Activated CD8-positive, alpha-beta T cell treated with anti-CD3 and anti-CD28 coated beads for 36 hours (primary cell): ENCODE data around the gene IL17C. TPM values are rescaled to one million over a fixed set of nuclear protein-coding genes. Genes with fewer than 3 reads are reported as not detected.
"Not testable (repeated sequence)": the region's sequence is repeated elsewhere in the genome, so short reads cannot be mapped to it uniquely, and the experiment has no call there.

Source experiments
- ATAC-seq: fragments of 200-7000 bp; cut with Tn5 transposase; one replicate; pipeline ENCODE4 v1.10.0; 2021; ENCODE audit warnings: mild to moderate bottlenecking, moderate library complexity
- CTCF ChIA-PET: fragments of 350-600 bp; sonication (Branson Sonifier 250); formaldehyde crosslinking; loops from one replicate; lab custom pipeline; 2021; ENCODE audit warnings: antibody characterized with exemption; lab: Charles Lee
- POLR2A ChIA-PET: fragments of 350-600 bp; sonication (Branson Sonifier 250); formaldehyde crosslinking; loops from one replicate; lab custom pipeline; 2021; ENCODE audit warnings: antibody characterized with exemption; lab: Charles Lee
- DNase-seq: peaks from one replicate; pipeline ENCODE4 v3.0.0-alpha.2; 2020
- H3K27ac Mint-ChIP-seq: one replicate; pipeline ENCODE4 v1.8.0; 2021; ENCODE audit warnings: mild to moderate bottlenecking, mixed read lengths
- H3K27me3 Mint-ChIP-seq: one replicate; pipeline ENCODE4 v1.8.0; 2021; ENCODE audit warnings: mixed read lengths
- H3K36me3 Mint-ChIP-seq: one replicate; pipeline ENCODE4 v1.8.0; 2021; ENCODE audit warnings: low read depth, mixed read lengths
- H3K4me1 Mint-ChIP-seq: one replicate; pipeline ENCODE4 v1.8.0; 2021; ENCODE audit warnings: low read depth, mixed read lengths
- H3K4me3 Mint-ChIP-seq: one replicate; pipeline ENCODE4 v1.8.0; 2021; ENCODE audit warnings: mild to moderate bottlenecking, moderate library complexity, mixed read lengths
- H3K9me3 Mint-ChIP-seq: one replicate; pipeline ENCODE4 v1.8.0; 2021; ENCODE audit warnings: mixed read lengths
- CTCF ChIP-seq: fragments of 200-600 bp; IDR thresholded peaks from one replicate; pipeline ENCODE4 v1.8.0; 2022; ENCODE audit warnings: antibody characterized with exemption, mild to moderate bottlenecking
- intact Hi-C: fragments of 100-400 bp; cut with micrococcal nuclease; formaldehyde crosslinking; loops from one replicate; pipeline ENCODE4 v1.10.0; 2022
- total RNA-seq, 2 experiments: library from RNA; stranded (reverse); gene quantifications; one replicate each; pipeline ENCODE4 v1.2.3, GENCODE V29; 2021

IL17C gene
- total RNA-seq, 2 experiments from 2014 or later: 0.31 TPM; not detected in 1

DNA sequence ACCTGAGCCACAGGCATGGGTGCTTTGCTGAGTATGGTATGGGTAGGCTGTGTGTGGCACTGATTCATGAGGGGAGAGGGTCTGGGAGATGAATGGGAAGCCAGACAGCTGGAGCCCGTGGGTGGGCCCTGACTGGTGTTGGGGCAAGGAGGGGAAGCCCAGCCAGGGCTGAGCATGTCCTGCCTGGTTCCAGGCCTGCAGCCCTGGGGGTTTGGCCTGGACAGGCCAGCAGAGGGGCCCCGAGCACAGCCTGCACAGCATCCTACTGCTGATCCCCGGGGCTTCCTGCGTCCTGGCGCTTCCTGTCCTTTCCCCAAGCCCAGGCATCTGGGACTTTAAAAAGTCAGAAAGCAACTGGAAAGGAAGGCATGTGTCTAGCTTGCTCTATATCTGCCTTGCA, 29.1 kb downstream of the IL17C start:
- Mint-ChIP-seq H3K27me3 (no peaks in the 10 kb centered on the region), H3K36me3 (peaks cover 6% of the 10 kb centered on the region), H3K4me3 (no peak overlapping the region), H3K4me1 (peaks cover 9% of the 10 kb centered on the region), H3K27ac (no peak overlapping the region), H3K9me3 (no peaks in the 10 kb centered on the region)
- ChIA-PET POLR2A (interaction anchor here (1.2 kb wide), 1 partner anchor 29 kb away, joined by 3 read pairs; the partner anchor contains the start of gene IL17C), CTCF (interaction anchor here (1.0 kb wide), 1 partner anchor 18 kb away, joined by 3 read pairs; no protein-coding TSS in a partner anchor)
- no peak for DNase-seq
- intact Hi-C loops: no loop called here
- no peak for TF ChIP-seq CTCF
- ATAC-seq: no peak

- H3K27me3 Mint-ChIP-seq, H3K27ac Mint-ChIP-seq, H3K9me3 Mint-ChIP-seq, H3K36me3 Mint-ChIP-seq, DNase-seq, H3K4me1 Mint-ChIP-seq, H3K4me3 Mint-ChIP-seq, ATAC-seq, intact Hi-C loops: not testable (repeated sequence)
- ChIA-PET POLR2A (interaction anchor here (0.6 to 1.1 kb wide), 2 partner anchors 9 to 78 kb away, joined by 4 to 6 read pairs; no protein-coding TSS in a partner anchor), CTCF (interaction anchor here (1.0 to 1.8 kb wide), 2 partner anchors 12 to 16 kb away, joined by 4 to 5 read pairs; no protein-coding TSS in a partner anchor)
Measured at GRCh38 chr16:88669493-88669892, 31.1 kb downstream of the IL17C start.

DNA sequence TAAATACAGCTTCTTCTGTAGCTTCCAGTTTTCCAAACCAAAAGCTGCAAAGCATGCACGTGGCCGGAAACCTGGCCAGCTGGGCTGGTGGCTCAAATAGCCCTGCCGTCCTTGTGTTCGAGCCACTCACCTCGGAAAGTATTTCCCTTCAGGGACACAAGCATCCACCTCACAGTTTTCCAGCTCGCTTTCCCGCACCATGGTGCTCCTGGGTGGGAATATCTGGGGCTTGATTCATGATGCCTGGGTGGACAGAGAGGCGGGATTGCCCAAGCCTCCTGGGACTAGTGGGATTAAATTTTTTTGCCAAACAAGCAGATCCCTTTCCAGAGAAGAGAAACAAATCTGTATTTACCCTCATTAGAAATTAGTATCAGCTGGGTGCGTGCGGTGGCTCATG, 31.6 kb downstream of the IL17C start:
- H3K27ac Mint-ChIP-seq: no peak overlapping the region
- H3K4me3 Mint-ChIP-seq: no peak overlapping the region
- ChIA-PET POLR2A (interaction anchor here (1.1 kb wide), 1 partner anchor 8 kb away, joined by 6 read pairs; no protein-coding TSS in a partner anchor), CTCF (interaction anchor here (1.0 kb wide), 1 partner anchor 12 kb away, joined by 4 read pairs; no protein-coding TSS in a partner anchor)
- H3K4me1 Mint-ChIP-seq: peaks cover 5% of the 10 kb centered on the region
- intact Hi-C loops: no loop called here
- no peak for TF ChIP-seq CTCF
- no peaks in the 10 kb centered on the region for H3K9me3 Mint-ChIP-seq
- DNase-seq (no peak), ATAC-seq (no peak)
- H3K27me3 Mint-ChIP-seq: no peaks in the 10 kb centered on the region
- peaks cover 4% of the 10 kb centered on the region for H3K36me3 Mint-ChIP-seq

GRCh38 chr16:88671806-88672205, 33.4 kb downstream of the IL17C start:
- POLR2A ChIA-PET: interaction anchor here (0.9 to 1.2 kb wide), 2 partner anchors 9 kb away, joined by 3 to 4 read pairs; partner anchors contain the start of gene MVD

DNA sequence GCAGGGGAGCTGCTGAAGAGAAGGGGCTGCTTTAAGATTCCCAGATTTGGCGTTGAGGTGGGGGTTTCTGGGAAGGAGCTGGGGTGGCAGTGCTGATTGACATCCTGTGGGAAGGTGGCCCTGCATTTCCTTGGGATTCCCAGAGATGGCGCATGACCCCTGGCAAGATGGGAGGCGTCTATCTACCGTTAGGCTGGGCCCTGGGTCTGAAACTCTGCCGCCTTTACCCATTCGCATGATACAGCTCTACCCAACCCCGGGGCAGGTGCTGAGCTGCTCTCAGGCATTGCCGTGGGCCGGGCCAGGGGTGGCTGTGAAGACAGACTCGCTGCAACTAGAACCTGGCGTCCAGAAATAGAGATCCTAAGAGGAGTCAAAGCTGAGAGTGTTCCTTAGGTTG, 34.4 kb downstream of the IL17C start:
- ChIA-PET POLR2A (interaction anchor here (1.0 to 1.2 kb wide), 2 partner anchors 8 to 9 kb away, joined by 4 read pairs; no protein-coding TSS in a partner anchor), CTCF (interaction anchor here (1.1 to 1.2 kb wide), 2 partner anchors 8 to 19 kb away, joined by 3 to 4 read pairs; no protein-coding TSS in a partner anchor)
- Mint-ChIP-seq H3K4me3 (no peak overlapping the region), H3K36me3 (peaks cover 4% of the 10 kb centered on the region), H3K27ac (no peak overlapping the region), H3K4me1 (no peaks in the 10 kb centered on the region), H3K27me3 (no peaks in the 10 kb centered on the region), H3K9me3 (no peaks in the 10 kb centered on the region)
- intact Hi-C loops: no loop called here
- DNase-seq (no peak), ATAC-seq (no peak)
- TF ChIP-seq CTCF: no peak

More at GRCh38 chr16:88671806-88672205, 33.4 kb downstream of the IL17C start:
- Mint-ChIP-seq H3K4me3 (no peak overlapping the region), H3K4me1 (peaks cover 2% of the 10 kb centered on the region), H3K27ac (no peak overlapping the region), H3K9me3 (no peaks in the 10 kb centered on the region), H3K36me3 (peaks cover 4% of the 10 kb centered on the region), H3K27me3 (no peaks in the 10 kb centered on the region)
- CTCF ChIA-PET: interaction anchor here (1.1 to 1.7 kb wide), 4 partner anchors 9 to 18 kb away, joined by 3 to 7 read pairs (median 4); partner anchors contain the start of gene MVD
- intact Hi-C loops: no loop called here
- no peak for TF ChIP-seq CTCF
- DNase-seq (no peak), ATAC-seq (no peak)
